Activated T-helper 2 cell treated with anti-CD3 and anti-CD28 coated beads, Interferon-gamma antibody, Interleukin-2, Interleukin-4, amounts not matched to agents 10 μg/mL and 5 μg/mL and 100 μg/mL, durations not matched to agents 14 hours and 24 hours and 36 hours (primary cell): ENCODE measurements around the gene ZNF385D. TPM values are rescaled to one million over a fixed set of nuclear protein-coding genes. Genes with fewer than 3 reads are reported as not detected.

Experiments used
- DNase-seq: peaks from one replicate; pipeline ENCODE4 v3.0.0; 2021; ENCODE audit warnings: low spot score
- H3K27ac Mint-ChIP-seq: one replicate; pipeline ENCODE4 v1.8.0; 2021; ENCODE audit warnings: mixed read lengths
- H3K27me3 Mint-ChIP-seq: one replicate; pipeline ENCODE4 v1.8.0; 2021; ENCODE audit warnings: low read depth, mixed read lengths
- H3K36me3 Mint-ChIP-seq: one replicate; pipeline ENCODE4 v1.8.0; 2021; ENCODE audit warnings: low read depth, mixed read lengths
- H3K4me1 Mint-ChIP-seq: one replicate; pipeline ENCODE4 v1.8.0; 2021; ENCODE audit warnings: low read depth, mixed read lengths
- H3K4me3 Mint-ChIP-seq: one replicate; pipeline ENCODE4 v1.8.0; 2021; ENCODE audit warnings: low read depth, mild to moderate bottlenecking, moderate library complexity, mixed read lengths
- H3K9me3 Mint-ChIP-seq: one replicate; pipeline ENCODE4 v1.8.0; 2021; ENCODE audit warnings: mixed read lengths
- intact Hi-C: fragments of 100-400 bp; cut with micrococcal nuclease; formaldehyde crosslinking; loops from one replicate; pipeline ENCODE4 v1.15.1; 2023
- total RNA-seq: library from RNA; stranded (reverse); gene quantifications from 2 replicates; pipeline ENCODE4 v1.2.3, GENCODE V29; 2022

Gene ZNF385D
- total RNA-seq: not detected in 2 replicates

- Mint-ChIP-seq H3K27me3 (peaks cover 2% of the 10 kb centered on the region), H3K9me3 (peaks cover 2% of the 10 kb centered on the region), H3K4me3 (no peak within 1 kb of the TSS), H3K27ac (no peak within 1 kb of the TSS), H3K4me1 (no peaks in the 10 kb centered on the region), H3K36me3 (no peaks in the 10 kb centered on the region)
- DNase-seq: no peak
- intact Hi-C loops: no loop called here
Observed at GRCh38 chr3:21750831-21751391, at the start of gene ZNF385D. Gene ZNF385D (minus strand): TSS chr3:21751210. CDS start chr3:21750916, 294 bp downstream.

- no peaks in the 10 kb centered on the region for H3K27me3 Mint-ChIP-seq
- H3K36me3 Mint-ChIP-seq: no peaks in the 10 kb centered on the region
- no peak overlapping the region for H3K4me3 Mint-ChIP-seq
- H3K4me1 Mint-ChIP-seq: no peaks in the 10 kb centered on the region
- no peak for DNase-seq
- H3K9me3 Mint-ChIP-seq: peaks cover 41% of the 10 kb centered on the region
- H3K27ac Mint-ChIP-seq: no peak overlapping the region
- intact Hi-C loops: no loop called here
Observed at GRCh38 chr3:21798356-21799088, 47.5 kb upstream of the ZNF385D start.

- Mint-ChIP-seq H3K4me3 (no peak overlapping the region), H3K9me3 (peaks cover 39% of the 10 kb centered on the region), H3K27me3 (no peaks in the 10 kb centered on the region), H3K4me1 (no peaks in the 10 kb centered on the region), H3K27ac (no peak overlapping the region), H3K36me3 (no peaks in the 10 kb centered on the region)
- DNase-seq: no peak
- intact Hi-C loops: no loop called here
Observed at GRCh38 chr3:21795921-21796320, 44.9 kb upstream of the ZNF385D start.

- Mint-ChIP-seq H3K27me3 (no peaks in the 10 kb centered on the region), H3K27ac (no peak overlapping the region), H3K4me3 (no peak overlapping the region), H3K9me3 (peaks cover 35% of the 10 kb centered on the region), H3K4me1 (no peaks in the 10 kb centered on the region), H3K36me3 (no peaks in the 10 kb centered on the region)
- no peak for DNase-seq
- intact Hi-C loops: no loop called here
Observed at GRCh38 chr3:21795152-21795837, 44.3 kb upstream of the ZNF385D start.

GRCh38 chr3:21794291-21794690, 43.3 kb upstream of the ZNF385D start:
- H3K27ac Mint-ChIP-seq: no peak overlapping the region
- DNase-seq: no peak
- no peaks in the 10 kb centered on the region for H3K36me3 Mint-ChIP-seq
- no peaks in the 10 kb centered on the region for H3K4me1 Mint-ChIP-seq
- H3K4me3 Mint-ChIP-seq: no peak overlapping the region
- peaks cover 30% of the 10 kb centered on the region for H3K9me3 Mint-ChIP-seq
- H3K27me3 Mint-ChIP-seq: no peaks in the 10 kb centered on the region
- intact Hi-C loops: no loop called here

- Mint-ChIP-seq H3K27me3 (no peaks in the 10 kb centered on the region), H3K27ac (no peak overlapping the region), H3K9me3 (peaks cover 22% of the 10 kb centered on the region), H3K4me3 (no peak overlapping the region), H3K4me1 (no peaks in the 10 kb centered on the region), H3K36me3 (no peaks in the 10 kb centered on the region)
- no peak for DNase-seq
- intact Hi-C loops: no loop called here
Observed at GRCh38 chr3:21792176-21792575, 41.2 kb upstream of the ZNF385D start.

GRCh38 chr3:21791356-21791755, 40.3 kb upstream of the ZNF385D start:
- H3K4me1 Mint-ChIP-seq: no peaks in the 10 kb centered on the region

GRCh38 chr3:21790466-21790865, 39.5 kb upstream of the ZNF385D start:
- H3K36me3 Mint-ChIP-seq: no peaks in the 10 kb centered on the region
- peaks cover 21% of the 10 kb centered on the region for H3K9me3 Mint-ChIP-seq
- intact Hi-C loops: no loop called here
- no peak overlapping the region for H3K4me3 Mint-ChIP-seq
- no peaks in the 10 kb centered on the region for H3K27me3 Mint-ChIP-seq
- DNase-seq: no peak
- no peaks in the 10 kb centered on the region for H3K4me1 Mint-ChIP-seq
- no peak overlapping the region for H3K27ac Mint-ChIP-seq

More at GRCh38 chr3:21791356-21791755, 40.3 kb upstream of the ZNF385D start:
- Mint-ChIP-seq H3K9me3 (peaks cover 24% of the 10 kb centered on the region), H3K27me3 (no peaks in the 10 kb centered on the region), H3K4me3 (no peak overlapping the region), H3K36me3 (no peaks in the 10 kb centered on the region), H3K27ac (no peak overlapping the region)
- intact Hi-C loops: no loop called here
- DNase-seq: no peak

- Mint-ChIP-seq H3K4me1 (no peaks in the 10 kb centered on the region), H3K36me3 (no peaks in the 10 kb centered on the region), H3K9me3 (peaks cover 17% of the 10 kb centered on the region), H3K27ac (no peak overlapping the region), H3K27me3 (no peaks in the 10 kb centered on the region), H3K4me3 (no peak overlapping the region)
- DNase-seq: no peak
- intact Hi-C loops: no loop called here
Observed at GRCh38 chr3:21789730-21790129, 38.7 kb upstream of the ZNF385D start.

- no peak overlapping the region for H3K4me3 Mint-ChIP-seq
- DNase-seq: no peak
- H3K9me3 Mint-ChIP-seq: peaks cover 7% of the 10 kb centered on the region
- H3K27ac Mint-ChIP-seq: no peak overlapping the region
- no peaks in the 10 kb centered on the region for H3K4me1 Mint-ChIP-seq
- H3K27me3 Mint-ChIP-seq: no peaks in the 10 kb centered on the region
- intact Hi-C loops: no loop called here
- H3K36me3 Mint-ChIP-seq: no peaks in the 10 kb centered on the region
Observed at GRCh38 chr3:21786438-21786797, 35.4 kb upstream of the ZNF385D start.

- no peak overlapping the region for H3K4me3 Mint-ChIP-seq
- intact Hi-C loops: no loop called here
- H3K27me3 Mint-ChIP-seq: no peaks in the 10 kb centered on the region
- H3K36me3 Mint-ChIP-seq: no peaks in the 10 kb centered on the region
- no peak overlapping the region for H3K27ac Mint-ChIP-seq
- no peak for DNase-seq
- H3K4me1 Mint-ChIP-seq: no peaks in the 10 kb centered on the region
- peaks cover 9% of the 10 kb centered on the region for H3K9me3 Mint-ChIP-seq
Observed at GRCh38 chr3:21785765-21786437, 34.9 kb upstream of the ZNF385D start.

- DNase-seq: no peak
- Mint-ChIP-seq H3K27me3 (no peaks in the 10 kb centered on the region), H3K4me1 (no peaks in the 10 kb centered on the region), H3K4me3 (no peak overlapping the region), H3K9me3 (peaks cover 14% of the 10 kb centered on the region), H3K36me3 (no peaks in the 10 kb centered on the region), H3K27ac (no peak overlapping the region)
- intact Hi-C loops: no loop called here
Observed at GRCh38 chr3:21783839-21784238, 32.8 kb upstream of the ZNF385D start.

GRCh38 chr3:21781355-21781754, 30.3 kb upstream of the ZNF385D start:
- Mint-ChIP-seq H3K27me3 (no peaks in the 10 kb centered on the region), H3K9me3 (peaks cover 17% of the 10 kb centered on the region), H3K4me3 (no peak overlapping the region), H3K4me1 (no peaks in the 10 kb centered on the region), H3K27ac (no peak overlapping the region), H3K36me3 (no peaks in the 10 kb centered on the region)
- intact Hi-C loops: no loop called here
- DNase-seq: no peak
